ENCODE measurements around the gene POPDC2.

DNA sequence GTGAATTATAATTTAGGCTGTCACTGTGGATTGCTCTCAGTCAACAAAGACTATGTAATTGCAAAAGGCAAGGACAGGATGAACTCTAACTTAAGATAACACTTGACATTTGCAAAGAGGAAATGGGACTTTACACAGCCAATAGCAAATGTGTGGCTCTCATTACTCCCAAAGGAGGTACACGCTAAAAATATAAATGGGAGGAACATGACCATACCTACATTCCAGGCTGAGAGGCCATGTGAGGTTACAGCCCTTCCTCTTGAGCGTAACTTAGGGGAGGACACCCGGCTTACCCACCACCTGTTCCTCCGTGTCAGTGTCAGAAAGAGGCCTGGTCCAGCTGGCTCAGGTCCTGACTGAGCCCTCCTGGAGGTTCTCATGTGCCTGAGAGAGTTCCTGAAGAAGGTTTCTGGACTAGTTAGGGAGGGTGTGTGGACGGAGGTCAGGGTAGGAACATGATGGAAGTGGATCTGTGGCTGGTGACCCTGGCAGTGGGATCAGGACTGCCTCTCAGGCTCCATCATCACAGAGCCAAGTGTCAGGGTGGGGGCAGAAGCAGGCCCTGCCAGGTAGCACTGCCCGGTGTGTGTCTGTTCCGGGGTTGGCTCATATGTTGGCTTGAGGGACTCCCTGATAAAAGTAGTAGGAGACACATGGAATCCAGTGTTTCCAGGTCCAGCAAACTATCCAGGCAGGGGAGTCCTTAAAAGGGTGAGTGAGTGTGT is 7.9 kb downstream of the POPDC2 start:
- TF ChIP-seq, protein P1, sequence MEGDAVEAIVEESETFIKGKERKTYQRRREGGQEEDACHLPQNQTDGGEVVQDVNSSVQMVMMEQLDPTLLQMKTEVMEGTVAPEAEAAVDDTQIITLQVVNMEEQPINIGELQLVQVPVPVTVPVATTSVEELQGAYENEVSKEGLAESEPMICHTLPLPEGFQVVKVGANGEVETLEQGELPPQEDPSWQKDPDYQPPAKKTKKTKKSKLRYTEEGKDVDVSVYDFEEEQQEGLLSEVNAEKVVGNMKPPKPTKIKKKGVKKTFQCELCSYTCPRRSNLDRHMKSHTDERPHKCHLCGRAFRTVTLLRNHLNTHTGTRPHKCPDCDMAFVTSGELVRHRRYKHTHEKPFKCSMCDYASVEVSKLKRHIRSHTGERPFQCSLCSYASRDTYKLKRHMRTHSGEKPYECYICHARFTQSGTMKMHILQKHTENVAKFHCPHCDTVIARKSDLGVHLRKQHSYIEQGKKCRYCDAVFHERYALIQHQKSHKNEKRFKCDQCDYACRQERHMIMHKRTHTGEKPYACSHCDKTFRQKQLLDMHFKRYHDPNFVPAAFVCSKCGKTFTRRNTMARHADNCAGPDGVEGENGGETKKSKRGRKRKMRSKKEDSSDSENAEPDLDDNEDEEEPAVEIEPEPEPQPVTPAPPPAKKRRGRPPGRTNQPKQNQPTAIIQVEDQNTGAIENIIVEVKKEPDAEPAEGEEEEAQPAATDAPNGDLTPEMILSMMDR (IDR thresholded peaks at IDR 0.05) = no peak
- TF ChIP-seq POLR2AphosphoS5 (IDR thresholded peaks at IDR 0.05; ENCODE audit: low read depth, low read length) = no peak
- TF ChIP-seq, protein P2, sequence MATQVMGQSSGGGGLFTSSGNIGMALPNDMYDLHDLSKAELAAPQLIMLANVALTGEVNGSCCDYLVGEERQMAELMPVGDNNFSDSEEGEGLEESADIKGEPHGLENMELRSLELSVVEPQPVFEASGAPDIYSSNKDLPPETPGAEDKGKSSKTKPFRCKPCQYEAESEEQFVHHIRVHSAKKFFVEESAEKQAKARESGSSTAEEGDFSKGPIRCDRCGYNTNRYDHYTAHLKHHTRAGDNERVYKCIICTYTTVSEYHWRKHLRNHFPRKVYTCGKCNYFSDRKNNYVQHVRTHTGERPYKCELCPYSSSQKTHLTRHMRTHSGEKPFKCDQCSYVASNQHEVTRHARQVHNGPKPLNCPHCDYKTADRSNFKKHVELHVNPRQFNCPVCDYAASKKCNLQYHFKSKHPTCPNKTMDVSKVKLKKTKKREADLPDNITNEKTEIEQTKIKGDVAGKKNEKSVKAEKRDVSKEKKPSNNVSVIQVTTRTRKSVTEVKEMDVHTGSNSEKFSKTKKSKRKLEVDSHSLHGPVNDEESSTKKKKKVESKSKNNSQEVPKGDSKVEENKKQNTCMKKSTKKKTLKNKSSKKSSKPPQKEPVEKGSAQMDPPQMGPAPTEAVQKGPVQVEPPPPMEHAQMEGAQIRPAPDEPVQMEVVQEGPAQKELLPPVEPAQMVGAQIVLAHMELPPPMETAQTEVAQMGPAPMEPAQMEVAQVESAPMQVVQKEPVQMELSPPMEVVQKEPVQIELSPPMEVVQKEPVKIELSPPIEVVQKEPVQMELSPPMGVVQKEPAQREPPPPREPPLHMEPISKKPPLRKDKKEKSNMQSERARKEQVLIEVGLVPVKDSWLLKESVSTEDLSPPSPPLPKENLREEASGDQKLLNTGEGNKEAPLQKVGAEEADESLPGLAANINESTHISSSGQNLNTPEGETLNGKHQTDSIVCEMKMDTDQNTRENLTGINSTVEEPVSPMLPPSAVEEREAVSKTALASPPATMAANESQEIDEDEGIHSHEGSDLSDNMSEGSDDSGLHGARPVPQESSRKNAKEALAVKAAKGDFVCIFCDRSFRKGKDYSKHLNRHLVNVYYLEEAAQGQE (IDR thresholded peaks at IDR 0.05; ENCODE audit: insufficient read depth in 1 of 2, low read depth in 2 of 2, low read length in 1 of 2) = no peak

Data from Panc1 (cell line).